ENCODE data around the gene APOA1. TPM values are rescaled to one million over a fixed set of nuclear protein-coding genes. Genes with fewer than 3 reads are reported as not detected.

APOA1 gene
- total and polyA plus RNA-seq, 7 donors, result 0.32 to 3.0 (median 0.55) TPM; not detected in 2

- intact Hi-C loops (cut with DNase I), result no loop called here
- H3K4me1 ChIP-seq, result peaks cover 0 to 15% (median 8%) of the 10 kb centered on the region in 4 donors
- H3K9me3 ChIP-seq, result no peaks in the 10 kb centered on the region
- no peaks in the 10 kb centered on the region for H3K36me3 ChIP-seq
- H3K4me3 ChIP-seq, result no peak overlapping the region
- 77 to 88% methylated on average over 8 of the region's 8 CpGs for WGBS, 2 donors
- TF ChIP-seq EP300 (IDR thresholded peaks at IDR 0.05) (no peak), POLR2A (IDR thresholded peaks at IDR 0.05) (no peak), CTCF (IDR thresholded peaks at IDR 0.05) (no peak), POLR2AphosphoS5 (IDR thresholded peaks at IDR 0.05) (no peak)
- no peak for DNase-seq
- no peak overlapping the region for H3K27ac ChIP-seq
- H3K27me3 ChIP-seq, result no peaks in the 10 kb centered on the region
These were observed 44.3 kb downstream of the APOA1 start for GRCh38 chr11:116792869-116793771.

- Histone ChIP-seq H3K4me3 (no peak overlapping the region), H3K9me3 (no peaks in the 10 kb centered on the region), H3K27me3 (no peaks in the 10 kb centered on the region), H3K36me3 (no peaks in the 10 kb centered on the region), H3K27ac (no peak overlapping the region), H3K4me1 (peaks cover 0 to 17% (median 8%) of the 10 kb centered on the region in 4 donors)
- intact Hi-C loops (cut with DNase I), result no loop called here
- no peak for TF ChIP-seq CTCF (IDR thresholded peaks at IDR 0.05)
- 69 to 83% methylated on average over 8 of the region's 8 CpGs for WGBS, 2 donors
- no peak for DNase-seq
These were observed 45.1 kb downstream of the APOA1 start for GRCh38 chr11:116792144-116792868.

GRCh38 chr11:116791813-116792143, 45.6 kb downstream of the APOA1 start, which contains the start of gene APOA5:
APOA5 (minus strand) TSS chr11:116791879; CDS start chr11:116791860, 19 bp downstream.
- TF ChIP-seq CTCF (IDR thresholded peaks at IDR 0.05) (no peak), POLR2A (IDR thresholded peaks at IDR 0.05) (no peak), POLR2AphosphoS5 (IDR thresholded peaks at IDR 0.05) (no peak), EP300 (IDR thresholded peaks at IDR 0.05) (no peak)
- Histone ChIP-seq H3K27ac (no peak within 1 kb of the TSS), H3K27me3 (no peaks in the 10 kb centered on the region), H3K4me3 (peak within 1 kb of the TSS in 2 of 4 donors; percentile 10 to 24), H3K36me3 (no peaks in the 10 kb centered on the region), H3K4me1 (peaks cover 0 to 22% (median 13%) of the 10 kb centered on the region in 4 donors), H3K9me3 (no peaks in the 10 kb centered on the region)
- 84 to 94% methylated on average over 7 of the region's 7 CpGs for WGBS, 2 donors
- no peak for DNase-seq
- intact Hi-C loops (cut with DNase I), result no loop called here

GRCh38 chr11:116791002-116791812, 46.2 kb downstream of the APOA1 start:
- DNase-seq, result peak; percentile 88
- H3K27me3 ChIP-seq, result no peaks in the 10 kb centered on the region
- no peak overlapping the region for H3K27ac ChIP-seq
- intact Hi-C loops (cut with DNase I), result no loop called here
- H3K36me3 ChIP-seq, result peaks cover 0 to 4% (median 0%) of the 10 kb centered on the region in 4 donors
- peaks cover 0 to 28% (median 18%) of the 10 kb centered on the region in 4 donors for H3K4me1 ChIP-seq
- H3K9me3 ChIP-seq, result no peaks in the 10 kb centered on the region
- peak overlapping the region in 2 of 4 donors; percentile 10 to 24 for H3K4me3 ChIP-seq
- TF ChIP-seq POLR2AphosphoS5 (IDR thresholded peaks at IDR 0.05) (no peak), EP300 (IDR thresholded peaks at IDR 0.05) (no peak), CTCF (IDR thresholded peaks at IDR 0.05) (peak; percentile 71 to 93 (median 83))
- WGBS, 2 donors, result 27 to 32% methylated on average over 31 of the region's 31 CpGs

Measured in sigmoid colon (tissue), 7 donors.